Measurements from ENCODE around the gene GPATCH8. TPM values are rescaled to one million over a fixed set of nuclear protein-coding genes. Genes with fewer than 3 reads are reported as not detected.

The GPATCH8 gene
- total RNA-seq, 1 experiment from 2014 or later: 33.8 TPM

GRCh38 chr17:44361292-44362260 lies 141.6 kb downstream of the GPATCH8 start:
- H3K4me3 ChIP-seq (ENCODE audit: low read depth, low read length, poor library complexity, severe bottlenecking): peak overlapping the region; percentile 68
- intact Hi-C loops (cut with micrococcal nuclease; ENCODE audit: unreplicated experiment): no loop called here

GRCh38 chr17:44360826-44361225 lies 142.4 kb downstream of the GPATCH8 start:
- no peak for DNase-seq (ENCODE audit: low spot score)
- no peak overlapping the region for H3K27ac ChIP-seq (ENCODE audit: low read depth, low read length, poor library complexity, severe bottlenecking)

More at GRCh38 chr17:44361292-44362260, 141.6 kb downstream of the GPATCH8 start:
- no peaks in the 10 kb centered on the region for H3K27me3 ChIP-seq (replicated peaks; ENCODE audit: insufficient read depth, low read depth, low read length, poor library complexity)
- no peaks in the 10 kb centered on the region for H3K9me3 ChIP-seq (ENCODE audit: low read depth, low read length, poor library complexity, severe bottlenecking)
- no peak for DNase-seq (ENCODE audit: low spot score)
- TF ChIP-seq EZH2 (IDR thresholded peaks at IDR 0.05; ENCODE audit: borderline replicate concordance, low read depth, low read length, poor library complexity, severe bottlenecking): no peak
- no peak for TF ChIP-seq CTCF (conservative IDR thresholded peaks at IDR 0.05; ENCODE audit: low read depth, low read length)
- CTCF ChIA-PET: no interaction called here
- H3K36me3 ChIP-seq (ENCODE audit: insufficient read depth, low read length, poor library complexity, severe bottlenecking): no peaks in the 10 kb centered on the region
- H3K4me1 ChIP-seq (ENCODE audit: insufficient read depth, low read length, poor library complexity, severe bottlenecking): peaks cover 21% of the 10 kb centered on the region
- H3K27ac ChIP-seq (ENCODE audit: low read depth, low read length, poor library complexity, severe bottlenecking): no peak overlapping the region
- POLR2A ChIA-PET (ENCODE audit: low non-redundant PET): interaction anchor here (0.7 kb wide), 1 partner anchor 32 kb away, joined by 3 read pairs; no protein-coding TSS in a partner anchor
- no TSS peak for BruUV-seq (replicated peaks)

GRCh38 chr17:44360144-44360533 lies 143.1 kb downstream of the GPATCH8 start:
- no peaks in the 10 kb centered on the region for H3K27me3 ChIP-seq (replicated peaks; ENCODE audit: insufficient read depth, low read depth, low read length, poor library complexity)
- DNase-seq (ENCODE audit: low spot score): no peak
- ChIA-PET POLR2A (ENCODE audit: low non-redundant PET) (no interaction called here), CTCF (no interaction called here)
- H3K36me3 ChIP-seq (ENCODE audit: insufficient read depth, low read length, poor library complexity, severe bottlenecking): no peaks in the 10 kb centered on the region
- no peak overlapping the region for H3K4me3 ChIP-seq (ENCODE audit: low read depth, low read length, poor library complexity, severe bottlenecking)
- intact Hi-C loops (cut with micrococcal nuclease; ENCODE audit: unreplicated experiment): no loop called here
- TF ChIP-seq EZH2 (IDR thresholded peaks at IDR 0.05; ENCODE audit: borderline replicate concordance, low read depth, low read length, poor library complexity, severe bottlenecking) (no peak), CTCF (conservative IDR thresholded peaks at IDR 0.05; ENCODE audit: low read depth, low read length) (no peak)
- no peak overlapping the region for H3K27ac ChIP-seq (ENCODE audit: low read depth, low read length, poor library complexity, severe bottlenecking)
- peaks cover 21% of the 10 kb centered on the region for H3K4me1 ChIP-seq (ENCODE audit: insufficient read depth, low read length, poor library complexity, severe bottlenecking)
- H3K9me3 ChIP-seq (ENCODE audit: low read depth, low read length, poor library complexity, severe bottlenecking): no peaks in the 10 kb centered on the region
- BruUV-seq (replicated peaks): no TSS peak

More at GRCh38 chr17:44360826-44361225, 142.4 kb downstream of the GPATCH8 start:
- no peak for TF ChIP-seq CTCF (conservative IDR thresholded peaks at IDR 0.05; ENCODE audit: low read depth, low read length)
- no peak overlapping the region for H3K4me3 ChIP-seq (ENCODE audit: low read depth, low read length, poor library complexity, severe bottlenecking)
- intact Hi-C loops (cut with micrococcal nuclease; ENCODE audit: unreplicated experiment): no loop called here
- BruUV-seq (replicated peaks): no TSS peak
- no peaks in the 10 kb centered on the region for H3K9me3 ChIP-seq (ENCODE audit: low read depth, low read length, poor library complexity, severe bottlenecking)
- ChIA-PET CTCF (no interaction called here), POLR2A (ENCODE audit: low non-redundant PET) (no interaction called here)
- H3K27me3 ChIP-seq (replicated peaks; ENCODE audit: insufficient read depth, low read depth, low read length, poor library complexity): no peaks in the 10 kb centered on the region
- H3K36me3 ChIP-seq (ENCODE audit: insufficient read depth, low read length, poor library complexity, severe bottlenecking): no peaks in the 10 kb centered on the region
- peaks cover 21% of the 10 kb centered on the region for H3K4me1 ChIP-seq (ENCODE audit: insufficient read depth, low read length, poor library complexity, severe bottlenecking)
